ENCODE measurements around the gene RAB26. TPM values are rescaled to one million over a fixed set of nuclear protein-coding genes. Genes with fewer than 3 reads are reported as not detected.

The RAB26 gene
- polyA plus RNA-seq, 1 donor from 2014 or later: 4.9 TPM

- TF ChIP-seq TAF1 (IDR thresholded peaks at IDR 0.05; ENCODE audit: low read depth): no peak
- TF ChIP-seq SMC3 (conservative IDR thresholded peaks at IDR 0.05; ENCODE audit: poor library complexity): no peak
- TF ChIP-seq POLR2AphosphoS5 (IDR thresholded peaks at IDR 0.05): no peak
- no peak for TF ChIP-seq MXI1 (conservative IDR thresholded peaks at IDR 0.05; ENCODE audit: poor library complexity, severe bottlenecking)
- no peak for TF ChIP-seq EP300 (conservative IDR thresholded peaks at IDR 0.05; ENCODE audit: poor library complexity, severe bottlenecking)
- Histone ChIP-seq H3K36me3 (ENCODE audit: insufficient read depth, low read length) (no peaks in the 10 kb centered on the region), H3K27me3 (ENCODE audit: insufficient read depth, low read depth, low read length) (no peaks in the 10 kb centered on the region)
Observed at GRCh38 chr16:2171601-2172178, 23.3 kb downstream of the RAB26 start.

GRCh38 chr16:2172688-2173335 is 24.4 kb downstream of the RAB26 start:
- Histone ChIP-seq H3K79me2 (replicated peaks; ENCODE audit: insufficient read depth, low read length) (no peaks in the 10 kb centered on the region), H3K36me3 (ENCODE audit: insufficient read depth, low read length) (no peaks in the 10 kb centered on the region), H3F3A (ENCODE audit: insufficient read depth, low read length, poor library complexity, severe bottlenecking) (no peaks in the 10 kb centered on the region), H3K9me2 (ENCODE audit: insufficient read depth, low read length) (no peaks in the 10 kb centered on the region), H3K27ac (ENCODE audit: low read length) (no peak overlapping the region), H3K4me2 (ENCODE audit: low read length) (no peak overlapping the region), H3K9me3 (ENCODE audit: low read length) (no peaks in the 10 kb centered on the region), H3K4me3 (ENCODE audit: low read length) (no peak overlapping the region), H2AFZ (ENCODE audit: low read depth, low read length) (no peak overlapping the region), H3K9ac (ENCODE audit: low read length) (no peak overlapping the region), H3K27me3 (ENCODE audit: insufficient read depth, low read depth, low read length) (no peaks in the 10 kb centered on the region), H4K20me1 (ENCODE audit: insufficient read depth) (no peaks in the 10 kb centered on the region)
- TF ChIP-seq, protein P1, sequence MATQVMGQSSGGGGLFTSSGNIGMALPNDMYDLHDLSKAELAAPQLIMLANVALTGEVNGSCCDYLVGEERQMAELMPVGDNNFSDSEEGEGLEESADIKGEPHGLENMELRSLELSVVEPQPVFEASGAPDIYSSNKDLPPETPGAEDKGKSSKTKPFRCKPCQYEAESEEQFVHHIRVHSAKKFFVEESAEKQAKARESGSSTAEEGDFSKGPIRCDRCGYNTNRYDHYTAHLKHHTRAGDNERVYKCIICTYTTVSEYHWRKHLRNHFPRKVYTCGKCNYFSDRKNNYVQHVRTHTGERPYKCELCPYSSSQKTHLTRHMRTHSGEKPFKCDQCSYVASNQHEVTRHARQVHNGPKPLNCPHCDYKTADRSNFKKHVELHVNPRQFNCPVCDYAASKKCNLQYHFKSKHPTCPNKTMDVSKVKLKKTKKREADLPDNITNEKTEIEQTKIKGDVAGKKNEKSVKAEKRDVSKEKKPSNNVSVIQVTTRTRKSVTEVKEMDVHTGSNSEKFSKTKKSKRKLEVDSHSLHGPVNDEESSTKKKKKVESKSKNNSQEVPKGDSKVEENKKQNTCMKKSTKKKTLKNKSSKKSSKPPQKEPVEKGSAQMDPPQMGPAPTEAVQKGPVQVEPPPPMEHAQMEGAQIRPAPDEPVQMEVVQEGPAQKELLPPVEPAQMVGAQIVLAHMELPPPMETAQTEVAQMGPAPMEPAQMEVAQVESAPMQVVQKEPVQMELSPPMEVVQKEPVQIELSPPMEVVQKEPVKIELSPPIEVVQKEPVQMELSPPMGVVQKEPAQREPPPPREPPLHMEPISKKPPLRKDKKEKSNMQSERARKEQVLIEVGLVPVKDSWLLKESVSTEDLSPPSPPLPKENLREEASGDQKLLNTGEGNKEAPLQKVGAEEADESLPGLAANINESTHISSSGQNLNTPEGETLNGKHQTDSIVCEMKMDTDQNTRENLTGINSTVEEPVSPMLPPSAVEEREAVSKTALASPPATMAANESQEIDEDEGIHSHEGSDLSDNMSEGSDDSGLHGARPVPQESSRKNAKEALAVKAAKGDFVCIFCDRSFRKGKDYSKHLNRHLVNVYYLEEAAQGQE (IDR thresholded peaks at IDR 0.05; ENCODE audit: borderline replicate concordance): no peak
- TF ChIP-seq RAD21 (conservative IDR thresholded peaks at IDR 0.05) (no peak), TAF1 (IDR thresholded peaks at IDR 0.05; ENCODE audit: low read depth) (no peak), CTCF (IDR thresholded peaks at IDR 0.05; ENCODE audit: poor library complexity, severe bottlenecking) (no peak), MXI1 (conservative IDR thresholded peaks at IDR 0.05; ENCODE audit: poor library complexity, severe bottlenecking) (no peak)

More at GRCh38 chr16:2171601-2172178, 23.3 kb downstream of the RAB26 start:
- Histone ChIP-seq H3K9me2 (ENCODE audit: insufficient read depth, low read length) (no peaks in the 10 kb centered on the region), H3K79me2 (replicated peaks; ENCODE audit: insufficient read depth, low read length) (no peaks in the 10 kb centered on the region), H3K9ac (ENCODE audit: low read length) (no peak overlapping the region), H3F3A (ENCODE audit: insufficient read depth, low read length, poor library complexity, severe bottlenecking) (no peaks in the 10 kb centered on the region), H3K4me2 (ENCODE audit: low read length) (no peak overlapping the region), H3K27ac (ENCODE audit: low read length) (no peak overlapping the region), H3K4me3 (ENCODE audit: low read length) (no peak overlapping the region), H3K9me3 (ENCODE audit: low read length) (no peaks in the 10 kb centered on the region), H4K20me1 (ENCODE audit: insufficient read depth) (no peaks in the 10 kb centered on the region), H2AFZ (ENCODE audit: low read depth, low read length) (no peak overlapping the region)
